Heart left ventricle (tissue), 13 donors: ENCODE data around the gene PRELID2.

Experiments used
- CTCF ChIP-seq, 12 donors: fragments of 200-600 bp; sonication (generic) in 4 of 12; IDR thresholded peaks; one replicate each; pipeline versions ENCODE4 v1.5.0 to v1.8.0; 2018 to 2022; ENCODE audit warnings: antibody characterized with exemption in 12 of 12, mild to moderate bottlenecking in 5 of 12
- POLR2A ChIP-seq, 2 donors: fragments of 450-650 bp; IDR thresholded peaks; one replicate each; pipeline ENCODE4 v1.6.1; 2017; ENCODE audit warnings: antibody characterized with exemption in 2 of 2, mild to moderate bottlenecking in 2 of 2, moderate library complexity in 2 of 2
- donor health status: ischemic (EF 13 %, LVEDD 7.1; RV severe dilation, severe dysfunction).
- donor health status: DM: no; HTN: yes; CAD: no.
- donor health status: DM: no; HTN: no; CAD: no.
- donor health status: ischemic (EF 25% LVEDD 6.9; RV normal size, moderate dysfunction).
- donor health status: ischemic (EF 25% LVEDD 5.7; RV mildly dilated, moderate dysfunction).
- donor health status: ischemic (EF 35%, LVEDD 5.7; RV mildly dilated, moderate dysfunction).
- donor health status: nonischemic (EF 11% LVEDD 7.7; RV severe dilation, severe dysfunction).
- donor health status: DM: yes; HTN: yes; CAD: no.
- donor health status: PGD.
- donor health status: ischemic (EF 29% LVEDD 5.4; RV normal size, mild dysfunction).
- donor health status: nonischemic (EF 23%, LVEDD 6.1; RV moderate dilation, normal function).

GRCh38 chr5:145801195-145801594 lies 33.9 kb downstream of the PRELID2 start:
- TF ChIP-seq CTCF (IDR thresholded peaks at IDR 0.05) (no peak), POLR2A (IDR thresholded peaks at IDR 0.05) (no peak)
